GM19467 (cell line): Measurements from ENCODE around the gene WFIKKN1.

ENCODE experiments used
- ATAC-seq: cut with Tn5 transposase; IDR thresholded peaks from one replicate; pipeline ENCODE4 v1.9.1; 2021; ENCODE audit warnings: mild to moderate bottlenecking, moderate library complexity; ENCODE audit not compliant: unreplicated experiment

The WFIKKN1 gene

GRCh38 chr16:682493-683395, 52.0 kb downstream of the WFIKKN1 start:
- ATAC-seq: no peak

GRCh38 chr16:683396-684070, 52.7 kb downstream of the WFIKKN1 start:
- no peak for ATAC-seq
